Activated CD4-positive, alpha-beta memory T cell treated with anti-CD3 and anti-CD28 coated beads, Interleukin-2, amount 10 ng/mL, durations not matched to agents 7 days and 5 days (primary cell): ENCODE data around the gene VSIG8. TPM values are rescaled to one million over a fixed set of nuclear protein-coding genes. Genes with fewer than 3 reads are reported as not detected.

Experiments used
- CTCF ChIA-PET: fragments of 350-600 bp; sonication (Branson Sonifier 250); formaldehyde crosslinking; loops from one replicate; lab custom pipeline; 2021; ENCODE audit warnings: antibody characterized with exemption, inconsistent platforms; lab: Charles Lee
- POLR2A ChIA-PET: fragments of 350-600 bp; sonication (Branson Sonifier 250); formaldehyde crosslinking; loops from one replicate; lab custom pipeline; 2021; ENCODE audit warnings: antibody characterized with exemption; lab: Charles Lee
- DNase-seq: peaks from one replicate; pipeline ENCODE4 v3.0.0-alpha.2; 2020
- H3K27ac Mint-ChIP-seq: one replicate; pipeline ENCODE4 v1.8.0; 2021; ENCODE audit warnings: mild to moderate bottlenecking, mixed read lengths
- H3K27me3 Mint-ChIP-seq: one replicate; pipeline ENCODE4 v1.8.0; 2021; ENCODE audit warnings: mixed read lengths
- H3K36me3 Mint-ChIP-seq: one replicate; pipeline ENCODE4 v1.8.0; 2021; ENCODE audit warnings: low read depth, mixed read lengths
- H3K4me1 Mint-ChIP-seq: one replicate; pipeline ENCODE4 v1.8.0; 2021; ENCODE audit warnings: mixed read lengths
- H3K4me3 Mint-ChIP-seq: one replicate; pipeline ENCODE4 v1.8.0; 2021; ENCODE audit warnings: mild to moderate bottlenecking, mixed read lengths
- H3K9me3 Mint-ChIP-seq: one replicate; pipeline ENCODE4 v1.8.0; 2021; ENCODE audit warnings: mixed read lengths
- total RNA-seq, 2 experiments: library from RNA; stranded (reverse); gene quantifications; one replicate each; pipeline ENCODE4 v1.2.3, GENCODE V29; 2021

VSIG8 gene
- total RNA-seq, 2 experiments from 2014 or later = not detected

- H3K27ac Mint-ChIP-seq = no peak overlapping the region
- H3K27me3 Mint-ChIP-seq = peaks cover 9% of the 10 kb centered on the region
- CTCF ChIA-PET = no interaction called here
- no peaks in the 10 kb centered on the region for H3K36me3 Mint-ChIP-seq
- H3K4me1 Mint-ChIP-seq = peaks cover 5% of the 10 kb centered on the region
- no peaks in the 10 kb centered on the region for H3K9me3 Mint-ChIP-seq
- DNase-seq = no peak
- no peak overlapping the region for H3K4me3 Mint-ChIP-seq
- POLR2A ChIA-PET = no interaction called here
These were observed 27.1 kb downstream of the VSIG8 start for GRCh38 chr1:159835356-159835755.

DNA sequence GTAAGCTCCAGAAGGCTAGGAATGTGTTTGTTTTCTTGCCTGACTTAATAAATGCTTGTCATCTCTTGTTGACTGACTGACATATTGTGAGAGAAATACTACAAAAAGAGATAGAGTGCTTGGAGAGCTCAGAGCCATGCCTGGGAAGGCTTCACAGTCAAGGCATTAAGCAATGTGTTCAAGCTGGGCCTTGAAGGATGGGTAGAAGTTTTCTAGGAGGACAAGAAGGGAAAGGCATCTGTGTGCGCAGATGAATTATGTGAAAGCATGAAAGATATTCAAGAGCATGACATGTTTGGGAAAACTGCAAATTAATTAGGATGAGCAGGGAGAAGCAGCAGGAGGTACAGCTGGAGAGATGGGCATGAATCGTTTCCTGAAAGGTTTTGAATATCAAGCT, 30.1 kb downstream of the VSIG8 start:
- ChIA-PET POLR2A (no interaction called here), CTCF (interaction anchor here (0.8 to 0.9 kb wide), 2 partner anchors 33 to 175 kb away, joined by 3 to 6 read pairs; no protein-coding TSS in a partner anchor)
- Mint-ChIP-seq H3K9me3 (peaks cover 11% of the 10 kb centered on the region), H3K27me3 (peaks cover 15% of the 10 kb centered on the region), H3K4me3 (no peak overlapping the region), H3K27ac (no peak overlapping the region), H3K36me3 (peaks cover 10% of the 10 kb centered on the region), H3K4me1 (peaks cover 17% of the 10 kb centered on the region)
- DNase-seq = no peak

GRCh38 chr1:159831412-159832141, 30.9 kb downstream of the VSIG8 start:
- no peak overlapping the region for H3K4me3 Mint-ChIP-seq
- no peak overlapping the region for H3K27ac Mint-ChIP-seq
- peaks cover 24% of the 10 kb centered on the region for H3K4me1 Mint-ChIP-seq
- H3K27me3 Mint-ChIP-seq = peaks cover 15% of the 10 kb centered on the region
- peaks cover 11% of the 10 kb centered on the region for H3K9me3 Mint-ChIP-seq
- peaks cover 16% of the 10 kb centered on the region for H3K36me3 Mint-ChIP-seq
- ChIA-PET CTCF (interaction anchor here (0.9 to 1.3 kb wide), 2 partner anchors 32 to 61 kb away, joined by 3 read pairs; no protein-coding TSS in a partner anchor), POLR2A (no interaction called here)
- DNase-seq = no peak

GRCh38 chr1:159830722-159831121, 31.7 kb downstream of the VSIG8 start:
- ChIA-PET CTCF (interaction anchor here (1.3 kb wide), 1 partner anchor 62 kb away, joined by 3 read pairs; no protein-coding TSS in a partner anchor), POLR2A (no interaction called here)
- peaks cover 18% of the 10 kb centered on the region for H3K36me3 Mint-ChIP-seq

DNA sequence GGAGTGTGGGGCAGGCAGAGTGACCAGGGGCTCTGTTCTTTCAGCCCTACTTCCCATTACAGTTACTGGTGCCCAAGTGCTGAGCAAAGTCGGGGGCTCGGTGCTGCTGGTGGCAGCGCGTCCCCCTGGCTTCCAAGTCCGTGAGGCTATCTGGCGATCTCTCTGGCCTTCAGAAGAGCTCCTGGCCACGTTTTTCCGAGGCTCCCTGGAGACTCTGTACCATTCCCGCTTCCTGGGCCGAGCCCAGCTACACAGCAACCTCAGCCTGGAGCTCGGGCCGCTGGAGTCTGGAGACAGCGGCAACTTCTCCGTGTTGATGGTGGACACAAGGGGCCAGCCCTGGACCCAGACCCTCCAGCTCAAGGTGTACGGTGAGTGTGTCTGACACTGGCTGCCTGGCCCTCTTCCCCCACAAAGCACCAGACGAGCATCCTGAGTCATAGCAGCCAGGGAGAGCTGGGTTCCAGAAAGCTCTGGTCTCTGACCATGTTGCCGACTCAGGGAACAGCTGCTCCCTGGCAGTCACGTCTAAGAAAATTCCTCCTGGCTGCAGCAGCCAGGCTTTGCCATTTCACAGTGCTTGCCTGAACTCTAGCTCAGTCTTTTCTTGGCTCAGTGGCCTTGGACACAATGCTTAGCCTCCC, 32.5 kb downstream of the VSIG8 start:
- Mint-ChIP-seq H3K27me3 (peaks cover 18% of the 10 kb centered on the region), H3K4me1 (peaks cover 40% of the 10 kb centered on the region), H3K9me3 (peaks cover 11% of the 10 kb centered on the region), H3K4me3 (no peak overlapping the region), H3K27ac (no peak overlapping the region), H3K36me3 (peaks cover 18% of the 10 kb centered on the region)
- CTCF ChIA-PET = interaction anchor here (0.6 kb wide), 1 partner anchor 8 kb away, joined by 3 read pairs; no protein-coding TSS in a partner anchor
- POLR2A ChIA-PET = interaction anchor here (1.4 kb wide), 1 partner anchor 95 kb away, joined by 3 read pairs; the partner anchor contains the start of gene TAGLN2
- DNase-seq = no peak

More at GRCh38 chr1:159830722-159831121, 31.7 kb downstream of the VSIG8 start:
- peaks cover 11% of the 10 kb centered on the region for H3K9me3 Mint-ChIP-seq
- no peak overlapping the region for H3K27ac Mint-ChIP-seq
- H3K4me3 Mint-ChIP-seq = no peak overlapping the region
- DNase-seq = no peak
- peaks cover 14% of the 10 kb centered on the region for H3K27me3 Mint-ChIP-seq
- H3K4me1 Mint-ChIP-seq = peaks cover 33% of the 10 kb centered on the region

DNA sequence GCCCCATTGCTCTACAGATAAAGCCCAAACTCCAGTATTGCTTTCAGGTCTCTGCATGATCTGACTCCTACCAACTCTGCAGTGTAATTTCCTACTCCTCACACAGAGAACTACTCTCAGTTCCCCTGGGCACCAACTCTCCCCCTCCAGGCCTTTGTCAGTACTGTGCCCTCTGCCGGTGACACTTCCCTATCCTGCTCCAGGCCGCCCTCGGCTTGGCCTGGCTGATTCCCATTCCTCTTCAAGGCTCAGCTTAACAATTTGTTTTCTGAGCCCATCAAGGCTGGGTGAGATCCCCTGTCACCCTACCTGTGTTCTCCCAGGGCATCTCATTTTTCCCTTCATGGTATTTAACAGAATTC, 33.2 kb downstream of the VSIG8 start:
- no peak overlapping the region for H3K27ac Mint-ChIP-seq
- DNase-seq = no peak
- H3K4me3 Mint-ChIP-seq = no peak overlapping the region
- H3K4me1 Mint-ChIP-seq = peaks cover 43% of the 10 kb centered on the region
- peaks cover 18% of the 10 kb centered on the region for H3K36me3 Mint-ChIP-seq
- H3K27me3 Mint-ChIP-seq = peaks cover 24% of the 10 kb centered on the region
- H3K9me3 Mint-ChIP-seq = peaks cover 11% of the 10 kb centered on the region
- POLR2A ChIA-PET = interaction anchor here (1.4 kb wide), 1 partner anchor 96 kb away, joined by 3 read pairs; the partner anchor contains the start of gene TAGLN2
- CTCF ChIA-PET = interaction anchor here (0.6 kb wide), 1 partner anchor 9 kb away, joined by 3 read pairs; no protein-coding TSS in a partner anchor

DNA sequence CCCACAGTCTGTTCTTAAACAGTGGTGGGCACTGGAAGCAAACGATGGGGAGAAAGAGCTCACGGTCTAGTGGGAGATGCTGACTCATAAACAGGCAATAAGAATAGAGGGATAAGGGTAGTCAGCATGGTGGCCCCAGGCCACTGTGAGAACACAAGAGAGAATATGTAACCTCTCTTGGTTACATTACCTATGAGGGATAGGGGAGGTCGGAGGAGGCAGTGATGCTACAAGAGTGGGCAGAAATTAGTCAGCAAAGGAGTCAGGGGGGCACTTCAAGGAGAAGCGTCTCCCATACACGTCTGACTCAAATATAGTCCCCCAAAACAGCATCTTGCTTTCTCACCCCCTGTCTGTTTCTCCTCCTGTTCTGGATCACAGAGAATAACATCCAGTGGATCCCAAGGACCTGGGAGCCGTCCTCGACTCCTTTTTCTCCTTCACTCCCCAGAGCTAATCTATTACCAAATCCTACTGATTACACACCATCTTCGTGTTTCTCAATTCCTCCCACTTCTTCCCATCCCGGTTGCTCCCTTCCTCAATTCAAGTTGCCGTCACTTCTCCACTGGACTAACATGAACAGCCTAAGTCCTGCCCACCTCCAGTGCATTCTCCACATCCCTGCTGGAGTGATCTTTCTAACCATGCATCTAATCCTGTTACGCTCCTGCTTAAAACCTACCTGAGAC, 33.7 kb downstream of the VSIG8 start:
- no peak overlapping the region for H3K27ac Mint-ChIP-seq
- ChIA-PET CTCF (no interaction called here), POLR2A (no interaction called here)
- H3K27me3 Mint-ChIP-seq = peaks cover 26% of the 10 kb centered on the region
- H3K4me3 Mint-ChIP-seq = no peak overlapping the region
- DNase-seq = no peak
- H3K4me1 Mint-ChIP-seq = peaks cover 43% of the 10 kb centered on the region
- peaks cover 18% of the 10 kb centered on the region for H3K36me3 Mint-ChIP-seq
- peaks cover 11% of the 10 kb centered on the region for H3K9me3 Mint-ChIP-seq

- CTCF ChIA-PET = interaction anchor here (0.6 to 1.7 kb wide), 3 partner anchors 23 to 98 kb away, joined by 3 to 5 read pairs (median 4); no protein-coding TSS in a partner anchor
- Mint-ChIP-seq H3K4me3 (no peak overlapping the region), H3K27me3 (peaks cover 31% of the 10 kb centered on the region), H3K36me3 (peaks cover 18% of the 10 kb centered on the region), H3K4me1 (peaks cover 43% of the 10 kb centered on the region), H3K27ac (no peak overlapping the region), H3K9me3 (peaks cover 11% of the 10 kb centered on the region)
- no peak for DNase-seq
- POLR2A ChIA-PET = interaction anchor here (2.0 to 3.2 kb wide), 2 partner anchors 28 to 94 kb away, joined by 7 to 11 read pairs; no protein-coding TSS in a partner anchor
These were observed 34.3 kb downstream of the VSIG8 start for GRCh38 chr1:159828176-159828575.

DNA sequence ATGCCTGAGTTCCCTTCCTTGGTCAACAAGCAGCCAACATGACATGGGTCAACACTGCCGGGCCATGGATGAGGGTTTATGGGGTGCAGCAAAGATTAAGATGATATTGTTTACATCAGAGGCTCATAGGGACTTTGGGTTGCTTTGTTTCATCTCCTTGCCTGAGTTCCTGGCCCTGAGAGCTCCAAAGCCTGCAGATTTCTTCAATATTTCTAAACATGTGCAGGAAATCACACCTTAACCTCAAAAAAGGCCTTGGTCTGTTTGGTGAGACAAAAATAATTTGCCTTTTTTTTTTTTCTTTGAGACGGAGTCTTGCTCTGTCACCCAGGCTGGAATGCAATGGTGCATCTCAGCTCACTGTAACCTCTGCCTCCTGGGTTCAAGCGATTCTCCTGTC, 34.9 kb downstream of the VSIG8 start:
- H3K4me1 Mint-ChIP-seq = peaks cover 43% of the 10 kb centered on the region
- H3K4me3 Mint-ChIP-seq = no peak overlapping the region
- no peak for DNase-seq
- peaks cover 11% of the 10 kb centered on the region for H3K9me3 Mint-ChIP-seq
- H3K27ac Mint-ChIP-seq = peak overlapping the region; percentile 40
- peaks cover 34% of the 10 kb centered on the region for H3K27me3 Mint-ChIP-seq
- ChIA-PET CTCF (interaction anchor here (0.6 to 1.7 kb wide), 5 partner anchors 24 to 99 kb away, joined by 3 to 10 read pairs (median 4); no protein-coding TSS in a partner anchor), POLR2A (interaction anchor here (0.9 to 3.2 kb wide), 7 partner anchors 9 to 304 kb away, joined by 3 to 11 read pairs (median 4); partner anchors contain the start of genes DUSP23 and TAGLN2)
- peaks cover 18% of the 10 kb centered on the region for H3K36me3 Mint-ChIP-seq

DNA sequence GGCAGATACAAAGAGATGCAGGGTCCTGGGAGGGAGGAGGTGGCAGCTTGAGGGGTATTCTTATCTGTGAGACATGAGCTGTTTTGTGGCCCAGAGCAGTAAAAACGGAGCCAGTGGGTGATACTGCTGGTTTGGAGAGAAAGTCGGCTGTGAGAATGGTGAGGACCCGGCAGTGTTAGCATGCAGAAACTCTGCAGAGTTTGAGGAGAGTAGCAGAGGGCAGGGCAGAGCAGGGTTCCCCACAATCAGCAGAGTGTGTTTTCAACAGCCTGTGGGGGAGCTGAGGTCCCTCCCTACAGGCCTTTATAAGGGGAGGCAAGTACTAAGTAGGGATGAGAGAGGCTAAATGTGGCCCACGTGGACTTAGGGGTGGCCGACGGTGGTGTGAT, 35.4 kb downstream of the VSIG8 start:
- Mint-ChIP-seq H3K4me3 (no peak overlapping the region), H3K27ac (peak overlapping the region; percentile 50), H3K36me3 (peaks cover 18% of the 10 kb centered on the region), H3K27me3 (peaks cover 38% of the 10 kb centered on the region), H3K4me1 (peaks cover 43% of the 10 kb centered on the region), H3K9me3 (peaks cover 11% of the 10 kb centered on the region)
- ChIA-PET POLR2A (interaction anchor here (0.9 to 3.2 kb wide), 8 partner anchors 9 to 304 kb away, joined by 3 to 11 read pairs (median 4); partner anchors contain the start of genes DUSP23 and TAGLN2), CTCF (interaction anchor here (1.0 to 1.7 kb wide), 5 partner anchors 24 to 63 kb away, joined by 3 to 10 read pairs (median 5); partner anchors contain the start of gene DUSP23)
- DNase-seq = no peak

GRCh38 chr1:159826441-159827101, 35.9 kb downstream of the VSIG8 start, which contains the start of gene SLAMF8:
Gene SLAMF8 (plus strand): TSS chr1:159826873. CDS start chr1:159826899, 26 bp downstream.
- no peak within 1 kb of the TSS for H3K4me3 Mint-ChIP-seq
- DNase-seq = peak; percentile 83
- CTCF ChIA-PET = interaction anchor here (1.3 to 1.7 kb wide), 4 partner anchors 25 to 46 kb away, joined by 3 to 10 read pairs (median 4); partner anchors contain the start of gene DUSP23
- H3K4me1 Mint-ChIP-seq = peaks cover 43% of the 10 kb centered on the region
- peaks cover 11% of the 10 kb centered on the region for H3K9me3 Mint-ChIP-seq
- H3K36me3 Mint-ChIP-seq = peaks cover 18% of the 10 kb centered on the region
- POLR2A ChIA-PET = interaction anchor here (0.7 to 3.2 kb wide), 10 partner anchors 10 to 305 kb away, joined by 3 to 11 read pairs (median 4); partner anchors contain the start of genes DUSP23 and TAGLN2
- H3K27me3 Mint-ChIP-seq = peaks cover 38% of the 10 kb centered on the region
- peak within 1 kb of the TSS; percentile 59 for H3K27ac Mint-ChIP-seq
